Fibroblast of lung (primary cell): ENCODE data around the gene BBOF1.

Experiments used
- EZH2 ChIP-seq: IDR thresholded peaks from 2 replicates; pipeline ENCODE4 v1.5.1; 2012; ENCODE audit warnings: low read length, control low read depth, mild to moderate bottlenecking; ENCODE audit errors: missing control alignments
- TF ChIP-seq, protein P1 (sequence below), 2 donors: IDR thresholded peaks in 1 of 2; conservative IDR thresholded peaks in 1 of 2; 1 replicate in 1 of 2; 2 replicates in 1 of 2; pipeline ENCODE4 v1.5.1; 2011 to 2012; ENCODE audit warnings: low read length in 2 of 2, control low read depth in 1 of 2, inconsistent platforms in 1 of 2, low read depth in 1 of 2, mild to moderate bottlenecking in 1 of 2

DNA sequence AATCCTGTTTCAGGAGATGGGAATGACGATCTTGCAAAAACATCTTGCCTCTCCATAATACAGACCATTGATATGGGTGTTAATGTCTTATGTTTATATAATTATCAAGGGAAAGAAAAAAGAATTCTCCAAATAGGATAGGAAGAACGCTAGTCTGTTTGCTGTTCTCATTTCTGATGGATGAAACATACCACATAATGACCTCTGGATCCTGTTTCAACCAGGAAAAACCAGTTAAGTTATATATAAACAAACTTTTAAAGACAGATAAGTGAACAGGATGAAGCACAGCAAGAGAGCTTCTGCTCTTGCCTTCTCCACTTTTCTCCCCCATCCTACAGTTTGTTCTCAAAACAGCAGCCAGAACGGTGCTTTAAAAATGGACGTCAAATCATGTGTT is 41.3 kb upstream of the BBOF1 start:
- TF ChIP-seq, protein P1, sequence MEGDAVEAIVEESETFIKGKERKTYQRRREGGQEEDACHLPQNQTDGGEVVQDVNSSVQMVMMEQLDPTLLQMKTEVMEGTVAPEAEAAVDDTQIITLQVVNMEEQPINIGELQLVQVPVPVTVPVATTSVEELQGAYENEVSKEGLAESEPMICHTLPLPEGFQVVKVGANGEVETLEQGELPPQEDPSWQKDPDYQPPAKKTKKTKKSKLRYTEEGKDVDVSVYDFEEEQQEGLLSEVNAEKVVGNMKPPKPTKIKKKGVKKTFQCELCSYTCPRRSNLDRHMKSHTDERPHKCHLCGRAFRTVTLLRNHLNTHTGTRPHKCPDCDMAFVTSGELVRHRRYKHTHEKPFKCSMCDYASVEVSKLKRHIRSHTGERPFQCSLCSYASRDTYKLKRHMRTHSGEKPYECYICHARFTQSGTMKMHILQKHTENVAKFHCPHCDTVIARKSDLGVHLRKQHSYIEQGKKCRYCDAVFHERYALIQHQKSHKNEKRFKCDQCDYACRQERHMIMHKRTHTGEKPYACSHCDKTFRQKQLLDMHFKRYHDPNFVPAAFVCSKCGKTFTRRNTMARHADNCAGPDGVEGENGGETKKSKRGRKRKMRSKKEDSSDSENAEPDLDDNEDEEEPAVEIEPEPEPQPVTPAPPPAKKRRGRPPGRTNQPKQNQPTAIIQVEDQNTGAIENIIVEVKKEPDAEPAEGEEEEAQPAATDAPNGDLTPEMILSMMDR (conservative IDR thresholded peaks at IDR 0.05 in 1 of 2, IDR thresholded peaks at IDR 0.05 in 1 of 2; ENCODE audit: low read depth in 1 of 2, low read length in 2 of 2) = no peak
- TF ChIP-seq EZH2 = no peak
